Neural progenitor cell (in vitro differentiated cells): ENCODE data around the gene TAF9B.
"Not testable (repeated sequence)": the region's sequence is repeated elsewhere in the genome, so short reads cannot be mapped to it uniquely, and the experiment has no call there.

ENCODE experiments used
- CTCF ChIP-seq: fragments of 200-600 bp; sonication (generic); IDR thresholded peaks from 2 replicates; pipeline ENCODE4 v1.5.1; 2017; ENCODE audit warnings: antibody characterized with exemption, mild to moderate bottlenecking
- EZH2 ChIP-seq: fragments of 200-600 bp; sonication (generic); IDR thresholded peaks from 2 replicates; pipeline ENCODE4 v1.6.1; 2017; ENCODE audit warnings: antibody characterized with exemption, mild to moderate bottlenecking, moderate library complexity
- EZH2phosphoT487 ChIP-seq: fragments of 200-600 bp; sonication (generic); IDR thresholded peaks from 2 replicates; pipeline ENCODE4 v1.6.1; 2017; ENCODE audit warnings: antibody characterized with exemption

GRCh38 chrX:78163175-78163574 is 23.7 kb upstream of the TAF9B start:
- TF ChIP-seq CTCF, EZH2, EZH2phosphoT487: not testable (repeated sequence)
